Chondrocyte (in vitro differentiated cells): ENCODE data around the gene WWC1. TPM values are rescaled to one million over a fixed set of nuclear protein-coding genes. Genes with fewer than 3 reads are reported as not detected.

ENCODE experiments used
- DNase-seq: peaks from one replicate; pipeline ENCODE4 v3.0.0; 2021; ENCODE audit warnings: mixed read lengths, low spot score
- H3K27ac Mint-ChIP-seq: one replicate; pipeline ENCODE4 v1.8.0; 2021; ENCODE audit warnings: mild to moderate bottlenecking, moderate library complexity, mixed read lengths; ENCODE audit not compliant: unreplicated experiment
- H3K27me3 Mint-ChIP-seq: 2 replicates; pipeline ENCODE4 v1.8.0; 2021; ENCODE audit warnings: low read depth, mixed read lengths
- H3K36me3 Mint-ChIP-seq: 2 replicates; pipeline ENCODE4 v1.8.0; 2021; ENCODE audit warnings: low read depth, mixed read lengths
- H3K4me1 Mint-ChIP-seq: 2 replicates; pipeline ENCODE4 v1.8.0; 2021; ENCODE audit warnings: low read depth, mild to moderate bottlenecking, mixed read lengths
- H3K4me3 Mint-ChIP-seq: one replicate; pipeline ENCODE4 v1.8.0; 2021; ENCODE audit warnings: mild to moderate bottlenecking, moderate library complexity, mixed read lengths; ENCODE audit not compliant: unreplicated experiment
- H3K9me3 Mint-ChIP-seq: 2 replicates; pipeline ENCODE4 v1.8.0; 2021; ENCODE audit warnings: low read depth, mixed read lengths
- CTCF ChIP-seq: fragments of 200-600 bp; sonication (generic); IDR thresholded peaks from 2 replicates; pipeline ENCODE4 v1.5.0; 2021; ENCODE audit warnings: antibody characterized with exemption, mild to moderate bottlenecking, moderate library complexity
- total RNA-seq: library from RNA; stranded (reverse); gene quantifications from 3 replicates; pipeline ENCODE4 v1.2.1, GENCODE V29; 2021

WWC1 gene
- total RNA-seq, 1 donor from 2014 or later = 2.1 TPM

GRCh38 chr5:168479166-168479565 lies 187.7 kb downstream of the WWC1 start:
- Mint-ChIP-seq H3K27ac (no peak overlapping the region), H3K27me3 (no peaks in the 10 kb centered on the region), H3K4me1 (no peaks in the 10 kb centered on the region), H3K9me3 (no peaks in the 10 kb centered on the region), H3K4me3 (no peak overlapping the region), H3K36me3 (no peaks in the 10 kb centered on the region)
- DNase-seq = no peak
- TF ChIP-seq CTCF = no peak

DNA sequence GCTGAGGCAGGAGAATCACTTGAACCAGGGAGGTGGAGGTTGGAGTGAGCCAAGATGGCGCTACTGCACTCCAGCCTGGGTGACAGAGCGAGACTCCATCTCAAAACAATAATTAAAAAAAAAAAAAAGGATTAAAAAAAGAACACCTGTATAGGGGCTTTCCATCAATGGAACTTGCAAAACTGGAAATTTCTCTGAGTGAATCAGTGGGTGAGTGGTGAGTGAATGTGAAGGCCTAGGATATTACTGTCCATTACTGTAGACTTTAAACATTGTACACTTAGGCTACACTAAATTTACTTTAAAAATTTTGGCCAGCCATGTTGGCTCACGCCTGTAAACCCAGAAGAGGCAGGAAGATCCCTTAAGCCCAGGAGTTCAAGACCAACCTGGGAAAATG lies 189.2 kb downstream of the WWC1 start:
- Mint-ChIP-seq H3K4me3 (no peak overlapping the region), H3K36me3 (no peaks in the 10 kb centered on the region), H3K27ac (no peak overlapping the region), H3K9me3 (no peaks in the 10 kb centered on the region), H3K27me3 (no peaks in the 10 kb centered on the region), H3K4me1 (no peaks in the 10 kb centered on the region)
- no peak for TF ChIP-seq CTCF
- no peak for DNase-seq

GRCh38 chr5:168481330-168481788 lies 189.9 kb downstream of the WWC1 start:
- no peak for TF ChIP-seq CTCF
- Mint-ChIP-seq H3K9me3 (no peaks in the 10 kb centered on the region), H3K36me3 (peaks cover 1% of the 10 kb centered on the region), H3K4me1 (peaks cover 6% of the 10 kb centered on the region), H3K27me3 (no peaks in the 10 kb centered on the region), H3K4me3 (no peak overlapping the region), H3K27ac (no peak overlapping the region)
- DNase-seq = no peak

DNA sequence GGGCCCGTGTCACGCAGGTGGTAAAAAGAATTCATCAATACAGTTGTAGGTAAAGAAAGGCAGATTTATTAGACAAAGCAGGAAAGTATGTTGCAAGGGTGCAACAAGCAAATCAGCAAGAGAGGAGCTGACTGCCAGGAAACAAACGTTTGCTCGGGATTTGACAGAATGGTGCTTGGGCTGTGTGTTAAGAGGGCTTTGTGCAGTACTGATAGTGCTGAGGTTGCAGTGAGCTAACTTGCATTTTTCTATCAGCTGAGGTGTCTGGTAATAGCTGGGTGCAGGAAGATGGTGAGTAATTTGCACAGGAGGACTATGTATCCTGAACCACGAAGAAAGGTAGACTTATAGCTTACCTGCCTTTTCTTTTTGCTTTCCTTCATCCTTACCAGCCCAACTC lies 190.9 kb downstream of the WWC1 start:
- Mint-ChIP-seq H3K9me3 (no peaks in the 10 kb centered on the region), H3K27ac (no peak overlapping the region), H3K4me3 (no peak overlapping the region), H3K36me3 (peaks cover 2% of the 10 kb centered on the region), H3K4me1 (peaks cover 13% of the 10 kb centered on the region), H3K27me3 (no peaks in the 10 kb centered on the region)
- TF ChIP-seq CTCF = no peak
- DNase-seq = no peak

GRCh38 chr5:168486136-168486879 lies 194.9 kb downstream of the WWC1 start, which contains the start of gene RARS1:
Gene RARS1 (plus strand): TSS chr5:168486471. CDS start chr5:168486499, 28 bp downstream.
- H3K4me3 Mint-ChIP-seq = peak within 1 kb of the TSS; percentile 100
- H3K27me3 Mint-ChIP-seq = no peaks in the 10 kb centered on the region
- peak within 1 kb of the TSS; percentile 99 for H3K27ac Mint-ChIP-seq
- H3K36me3 Mint-ChIP-seq = peaks cover 14% of the 10 kb centered on the region
- peak; percentile 96 for DNase-seq
- TF ChIP-seq CTCF = peak; percentile 93
- no peaks in the 10 kb centered on the region for H3K9me3 Mint-ChIP-seq
- H3K4me1 Mint-ChIP-seq = peaks cover 28% of the 10 kb centered on the region
